ENCODE measurements around the gene PBXIP1.

DNA sequence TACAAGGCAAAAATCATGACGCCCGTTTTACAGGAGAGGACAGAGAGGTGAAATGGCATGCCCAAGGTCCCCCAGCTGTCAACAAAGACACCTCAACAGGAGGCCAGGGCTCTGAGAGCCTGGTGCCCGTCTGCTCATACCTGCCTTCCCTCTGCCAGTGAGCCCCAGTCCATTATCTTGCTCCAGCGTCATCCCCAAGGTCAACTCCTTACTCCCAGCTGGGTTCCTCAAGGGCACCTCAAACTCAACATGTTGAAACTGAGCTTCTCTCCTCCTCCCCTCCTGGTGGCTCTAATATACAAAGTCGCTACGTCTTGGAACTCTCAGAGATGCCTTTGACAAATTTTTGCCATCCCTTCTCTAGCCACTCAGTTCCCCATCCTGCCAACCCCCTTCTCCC is 3.2 kb downstream of the PBXIP1 start:
- TF ChIP-seq, protein P1, sequence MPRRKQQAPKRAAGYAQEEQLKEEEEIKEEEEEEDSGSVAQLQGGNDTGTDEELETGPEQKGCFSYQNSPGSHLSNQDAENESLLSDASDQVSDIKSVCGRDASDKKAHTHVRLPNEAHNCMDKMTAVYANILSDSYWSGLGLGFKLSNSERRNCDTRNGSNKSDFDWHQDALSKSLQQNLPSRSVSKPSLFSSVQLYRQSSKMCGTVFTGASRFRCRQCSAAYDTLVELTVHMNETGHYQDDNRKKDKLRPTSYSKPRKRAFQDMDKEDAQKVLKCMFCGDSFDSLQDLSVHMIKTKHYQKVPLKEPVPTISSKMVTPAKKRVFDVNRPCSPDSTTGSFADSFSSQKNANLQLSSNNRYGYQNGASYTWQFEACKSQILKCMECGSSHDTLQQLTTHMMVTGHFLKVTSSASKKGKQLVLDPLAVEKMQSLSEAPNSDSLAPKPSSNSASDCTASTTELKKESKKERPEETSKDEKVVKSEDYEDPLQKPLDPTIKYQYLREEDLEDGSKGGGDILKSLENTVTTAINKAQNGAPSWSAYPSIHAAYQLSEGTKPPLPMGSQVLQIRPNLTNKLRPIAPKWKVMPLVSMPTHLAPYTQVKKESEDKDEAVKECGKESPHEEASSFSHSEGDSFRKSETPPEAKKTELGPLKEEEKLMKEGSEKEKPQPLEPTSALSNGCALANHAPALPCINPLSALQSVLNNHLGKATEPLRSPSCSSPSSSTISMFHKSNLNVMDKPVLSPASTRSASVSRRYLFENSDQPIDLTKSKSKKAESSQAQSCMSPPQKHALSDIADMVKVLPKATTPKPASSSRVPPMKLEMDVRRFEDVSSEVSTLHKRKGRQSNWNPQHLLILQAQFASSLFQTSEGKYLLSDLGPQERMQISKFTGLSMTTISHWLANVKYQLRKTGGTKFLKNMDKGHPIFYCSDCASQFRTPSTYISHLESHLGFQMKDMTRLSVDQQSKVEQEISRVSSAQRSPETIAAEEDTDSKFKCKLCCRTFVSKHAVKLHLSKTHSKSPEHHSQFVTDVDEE (CRISPR knock-in tag; IDR thresholded peaks at IDR 0.05), result no peak
- TF ChIP-seq, protein P2, sequence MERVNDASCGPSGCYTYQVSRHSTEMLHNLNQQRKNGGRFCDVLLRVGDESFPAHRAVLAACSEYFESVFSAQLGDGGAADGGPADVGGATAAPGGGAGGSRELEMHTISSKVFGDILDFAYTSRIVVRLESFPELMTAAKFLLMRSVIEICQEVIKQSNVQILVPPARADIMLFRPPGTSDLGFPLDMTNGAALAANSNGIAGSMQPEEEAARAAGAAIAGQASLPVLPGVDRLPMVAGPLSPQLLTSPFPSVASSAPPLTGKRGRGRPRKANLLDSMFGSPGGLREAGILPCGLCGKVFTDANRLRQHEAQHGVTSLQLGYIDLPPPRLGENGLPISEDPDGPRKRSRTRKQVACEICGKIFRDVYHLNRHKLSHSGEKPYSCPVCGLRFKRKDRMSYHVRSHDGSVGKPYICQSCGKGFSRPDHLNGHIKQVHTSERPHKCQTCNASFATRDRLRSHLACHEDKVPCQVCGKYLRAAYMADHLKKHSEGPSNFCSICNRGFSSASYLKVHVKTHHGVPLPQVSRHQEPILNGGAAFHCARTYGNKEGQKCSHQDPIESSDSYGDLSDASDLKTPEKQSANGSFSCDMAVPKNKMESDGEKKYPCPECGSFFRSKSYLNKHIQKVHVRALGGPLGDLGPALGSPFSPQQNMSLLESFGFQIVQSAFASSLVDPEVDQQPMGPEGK (CRISPR knock-in tag; IDR thresholded peaks at IDR 0.05; ENCODE audit: borderline replicate concordance), result no peak
- TF ChIP-seq BACH2 (CRISPR knock-in tag; IDR thresholded peaks at IDR 0.05; ENCODE audit: borderline replicate concordance) (no peak), ESRRG (CRISPR knock-in tag; IDR thresholded peaks at IDR 0.05) (no peak), CSDC2 (CRISPR knock-in tag; IDR thresholded peaks at IDR 0.05) (no peak), ZC3H10 (CRISPR knock-in tag; IDR thresholded peaks at IDR 0.05) (no peak), ZFP30 (CRISPR knock-in tag; IDR thresholded peaks at IDR 0.05) (no peak), ZNF70 (CRISPR knock-in tag; IDR thresholded peaks at IDR 0.05) (no peak), ZFP3 (CRISPR knock-in tag; IDR thresholded peaks at IDR 0.05) (no peak), ISL1 (CRISPR knock-in tag; IDR thresholded peaks at IDR 0.05) (no peak)
- TF ChIP-seq, protein P3, sequence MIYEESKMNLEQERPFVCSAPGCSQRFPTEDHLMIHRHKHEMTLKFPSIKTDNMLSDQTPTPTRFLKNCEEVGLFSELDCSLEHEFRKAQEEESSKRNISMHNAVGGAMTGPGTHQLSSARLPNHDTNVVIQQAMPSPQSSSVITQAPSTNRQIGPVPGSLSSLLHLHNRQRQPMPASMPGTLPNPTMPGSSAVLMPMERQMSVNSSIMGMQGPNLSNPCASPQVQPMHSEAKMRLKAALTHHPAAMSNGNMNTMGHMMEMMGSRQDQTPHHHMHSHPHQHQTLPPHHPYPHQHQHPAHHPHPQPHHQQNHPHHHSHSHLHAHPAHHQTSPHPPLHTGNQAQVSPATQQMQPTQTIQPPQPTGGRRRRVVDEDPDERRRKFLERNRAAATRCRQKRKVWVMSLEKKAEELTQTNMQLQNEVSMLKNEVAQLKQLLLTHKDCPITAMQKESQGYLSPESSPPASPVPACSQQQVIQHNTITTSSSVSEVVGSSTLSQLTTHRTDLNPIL (CRISPR knock-in tag; IDR thresholded peaks at IDR 0.05; ENCODE audit: low read depth), result no peak

Measured in SK-N-SH treated with all-trans-retinoic acid at 6 μM for 48 hours (cell line).